HCT116 (cell line): ENCODE results near the gene TMEM40. TPM values are rescaled to one million over a fixed set of nuclear protein-coding genes. Genes with fewer than 3 reads are reported as not detected.

Experiments
- ATAC-seq: fragments of 200-7000 bp; cut with Tn5 transposase; 2 replicates; pipeline ENCODE4 v1.9.1; 2020; ENCODE audit warnings: mild to moderate bottlenecking, moderate library complexity
- BruUV-seq: library from RNA; stranded (reverse); fragments of 400-500 nt; replicated peaks from 2 replicates; lab custom pipeline; 2021; lab: Mats Ljungman, UMichigan
- CTCF ChIA-PET: fragments of 300-600 bp; sonication (Branson Sonifier 250); formaldehyde crosslinking; loops from one replicate; lab custom pipeline; 2021; ENCODE audit warnings: antibody characterized with exemption; lab: Charles Lee
- POLR2A ChIA-PET: fragments of 300-600, 350-600 bp; sonication (Branson Sonifier 250); formaldehyde crosslinking; loops from one replicate; lab custom pipeline; 2021; ENCODE audit warnings: antibody characterized with exemption; lab: Charles Lee
- RAD21 ChIA-PET, 2 experiments: fragments of 300-600 bp; sonication (Branson Sonifier 250); formaldehyde crosslinking; loops; one replicate each; lab custom pipeline; 2023; ENCODE audit warnings: low total read pairs in 2 of 2; ENCODE audit not compliant: uncharacterized antibody in 2 of 2, unreplicated experiment in 2 of 2, low non-redundant PET in 1 of 2; lab: Charles Lee
- DNase-seq: peaks from one replicate; pipeline ENCODE4 v3.0.0-alpha.2; 2010; ENCODE audit warnings: low read depth, low spot score
- H2AFZ ChIP-seq: fragments of 200-600 bp; shearing (Covaris generic), sonication (generic); 2 replicates; pipeline ENCODE4 v1.6.1; 2017; ENCODE audit warnings: low read depth, mixed run types, mixed read lengths, antibody characterized with exemption, low read length; ENCODE audit not compliant: poor library complexity, severe bottlenecking
- H3K27ac ChIP-seq: 2 replicates; pipeline ENCODE4 v1.5.1; 2012; ENCODE audit warnings: low read depth, low read length
- H3K27me3 ChIP-seq: fragments of 200-600 bp; sonication (generic); 2 replicates; pipeline ENCODE4 v1.6.1; 2016; ENCODE audit warnings: mixed run types, low read length, mixed read lengths; ENCODE audit not compliant: insufficient read depth
- H3K36me3 ChIP-seq, 2 experiments: fragments of 200-500 bp in 1 of 2; fragments of 200-600 bp in 1 of 2; sonication (Bioruptor generic) in 1 of 2; sonication (generic) in 1 of 2; 2 replicates each; pipeline versions ENCODE4 v1.5.1 to v1.6.1; 2014 to 2016; ENCODE audit warnings: low read length in 2 of 2, inconsistent platforms in 1 of 2, mixed read lengths in 1 of 2, mixed run types in 1 of 2; ENCODE audit not compliant: insufficient read depth in 2 of 2, control insufficient read depth in 1 of 2
- H3K4me1 ChIP-seq, 2 experiments: fragments of 200-600 bp in 1 of 2; sonication (generic) in 1 of 2; 2 replicates each; pipeline versions ENCODE4 v1.5.1 to v1.6.1; 2012 to 2017; ENCODE audit warnings: low read length in 2 of 2, inconsistent platforms in 1 of 2, mild to moderate bottlenecking in 1 of 2, mixed read lengths in 1 of 2, mixed run types in 1 of 2, moderate library complexity in 1 of 2; ENCODE audit not compliant: insufficient read depth in 2 of 2, control insufficient read depth in 1 of 2
- H3K4me2 ChIP-seq: fragments of 200-600 bp; sonication (generic); 2 replicates; pipeline ENCODE4 v1.6.1; 2017; ENCODE audit warnings: mixed run types, low read length, mixed read lengths
- H3K4me3 ChIP-seq, 2 experiments: fragments of 200-600 bp in 1 of 2; sonication (generic) in 1 of 2; replicated peaks in 1 of 2; 2 replicates each; pipeline ENCODE4 v1.5.1; 2011 to 2016; ENCODE audit warnings: low read length in 2 of 2, control low read depth in 1 of 2, low read depth in 1 of 2, mild to moderate bottlenecking in 1 of 2, mixed read lengths in 1 of 2, mixed run types in 1 of 2
- H3K79me2 ChIP-seq: fragments of 200-600 bp; sonication (generic); 2 replicates; pipeline ENCODE4 v1.6.1; 2017; ENCODE audit warnings: mild to moderate bottlenecking, mixed run types, low read length, moderate library complexity, mixed read lengths; ENCODE audit not compliant: insufficient read depth
- H3K9ac ChIP-seq: fragments of 200-600 bp; sonication (generic); 2 replicates; pipeline ENCODE4 v1.6.1; 2016; ENCODE audit warnings: low read length, mixed read lengths
- H3K9me2 ChIP-seq: fragments of 200-600 bp; sonication (generic), shearing (Covaris generic); 2 replicates; pipeline ENCODE4 v1.6.1; 2017; ENCODE audit warnings: mixed run types, mild to moderate bottlenecking, moderate library complexity; ENCODE audit not compliant: insufficient read depth
- H3K9me3 ChIP-seq, 2 experiments: fragments of 200-500 bp in 1 of 2; fragments of 200-600 bp in 1 of 2; sonication (Bioruptor generic) in 1 of 2; sonication (generic) in 1 of 2; 2 replicates each; pipeline ENCODE4 v1.6.1; 2014 to 2017; ENCODE audit warnings: low read length in 2 of 2, mixed read lengths in 2 of 2, inconsistent platforms in 1 of 2, low read depth in 1 of 2, mild to moderate bottlenecking in 1 of 2, mixed run types in 1 of 2, moderate library complexity in 1 of 2; ENCODE audit not compliant: control insufficient read depth in 1 of 2, insufficient read depth in 1 of 2
- H4K20me1 ChIP-seq: fragments of 200-600 bp; sonication (generic), shearing (Covaris generic); 2 replicates; pipeline ENCODE4 v1.6.1; 2017; ENCODE audit warnings: mixed run types, mild to moderate bottlenecking, moderate library complexity; ENCODE audit not compliant: insufficient read depth
- CBX3 ChIP-seq: IDR thresholded peaks from 2 replicates; pipeline ENCODE4 v1.6.1; 2012; ENCODE audit warnings: low read depth
- CEBPB ChIP-seq: IDR thresholded peaks from 2 replicates; pipeline ENCODE4 v1.6.1; 2012; ENCODE audit warnings: low read depth
- EGR1 ChIP-seq: IDR thresholded peaks from 2 replicates; pipeline ENCODE4 v1.6.1; 2012; ENCODE audit warnings: low read depth
- FOSL1 ChIP-seq: IDR thresholded peaks from 2 replicates; pipeline ENCODE4 v1.6.1; 2012; ENCODE audit warnings: low read depth
- POLR2AphosphoS5 ChIP-seq: IDR thresholded peaks from 2 replicates; pipeline ENCODE4 v1.6.1; 2011; ENCODE audit warnings: mild to moderate bottlenecking, low read depth, low read length, moderate library complexity
- RAD21 ChIP-seq: IDR thresholded peaks from 2 replicates; pipeline ENCODE4 v1.6.1; 2012; ENCODE audit warnings: low read depth, mild to moderate bottlenecking
- SIN3A ChIP-seq: IDR thresholded peaks from 2 replicates; pipeline ENCODE4 v1.6.1; 2012; ENCODE audit warnings: low read depth
- SRF ChIP-seq: IDR thresholded peaks from 2 replicates; pipeline ENCODE4 v1.6.1; 2012; ENCODE audit warnings: low read depth
- ZFX ChIP-seq: fragments of 450-650 bp; IDR thresholded peaks from 2 replicates; pipeline ENCODE4 v1.6.1; 2017
- ZNF274 ChIP-seq: fragments of 200-500 bp; sonication (Bioruptor generic); IDR thresholded peaks from 2 replicates; pipeline ENCODE4 v1.6.1; 2014; ENCODE audit warnings: mild to moderate bottlenecking, low read depth, low read length, inconsistent platforms
- intact Hi-C: fragments of 100-400 bp; cut with micrococcal nuclease; formaldehyde crosslinking; loops from 2 replicates; pipeline ENCODE4 v1.10.0; 2022
- total RNA-seq: library from RNA; stranded (reverse); gene quantifications from one replicate; pipeline ENCODE4 v1.2.1, GENCODE V29; 2021; ENCODE audit not compliant: unreplicated experiment

The TMEM40 gene
- total RNA-seq, 1 experiment from 2014 or later = 12.3 TPM

GRCh38 chr3:12799525-12800440 is 40.7 kb upstream of the TMEM40 start:
- POLR2A ChIA-PET = no interaction called here
- Histone ChIP-seq H3K4me3 (no peak overlapping the region), H4K20me1 (no peaks in the 10 kb centered on the region), H3K4me1 (no peaks in the 10 kb centered on the region), H3K27me3 (no peaks in the 10 kb centered on the region), H3K4me2 (no peak overlapping the region), H3K9me2 (no peaks in the 10 kb centered on the region), H3K9me3 (no peaks in the 10 kb centered on the region), H3K36me3 (no peaks in the 10 kb centered on the region), H2AFZ (no peak overlapping the region), H3K27ac (no peak overlapping the region), H3K79me2 (no peaks in the 10 kb centered on the region), H3K9ac (no peak overlapping the region)
- DNase-seq (no peak), ATAC-seq (peak; percentile 56; the same call in 1 of the 2 replicates)
- intact Hi-C loops = no loop called here
- CTCF ChIA-PET = interaction anchor here (1.4 kb wide), 1 partner anchor 10 kb away, joined by 4 read pairs; no protein-coding TSS in a partner anchor
- no peak for TF ChIP-seq RAD21
- TF ChIP-seq ZFX = no peak
- TF ChIP-seq ZNF274 = no peak
- no peak for TF ChIP-seq CEBPB
- no TSS peak for BruUV-seq
- RAD21 ChIA-PET = no interaction called here

GRCh38 chr3:12798559-12799179 is 39.6 kb upstream of the TMEM40 start:
- RAD21 ChIA-PET = no interaction called here
- Histone ChIP-seq H4K20me1 (no peaks in the 10 kb centered on the region), H3K9me3 (no peaks in the 10 kb centered on the region), H3K27ac (no peak overlapping the region), H3K4me2 (no peak overlapping the region), H3K9me2 (no peaks in the 10 kb centered on the region), H3K4me1 (no peaks in the 10 kb centered on the region), H3K27me3 (no peaks in the 10 kb centered on the region), H3K36me3 (no peaks in the 10 kb centered on the region), H3K79me2 (no peaks in the 10 kb centered on the region), H3K9ac (no peak overlapping the region), H3K4me3 (no peak overlapping the region), H2AFZ (no peak overlapping the region)
- CTCF ChIA-PET = interaction anchor here (1.4 kb wide), 1 partner anchor 11 kb away, joined by 4 read pairs; no protein-coding TSS in a partner anchor
- POLR2A ChIA-PET = no interaction called here
- TF ChIP-seq EGR1 (no peak), SRF (no peak), POLR2AphosphoS5 (no peak), CBX3 (no peak), FOSL1 (no peak), SIN3A (no peak)
- intact Hi-C loops = no loop called here
- DNase-seq (no peak), ATAC-seq (no peak)
- no TSS peak for BruUV-seq
